Lower leg skin (tissue), 4 donors: ENCODE data around the gene MCCC1. TPM values are rescaled to one million over a fixed set of nuclear protein-coding genes. Genes with fewer than 3 reads are reported as not detected.

Experiments used
- DNase-seq, 2 donors: peaks; one replicate each; pipeline ENCODE4 v3.0.0-alpha.2; 2019; ENCODE audit warnings: low spot score in 2 of 2
- H3K4me3 ChIP-seq: fragments of 200-600 bp; sonication (generic); 2 replicates; pipeline ENCODE4 v1.5.1; 2017; ENCODE audit warnings: mild to moderate bottlenecking, low read depth; ENCODE audit not compliant: poor library complexity, severe bottlenecking
- CTCF ChIP-seq, 3 donors: fragments of 450-650 bp; IDR thresholded peaks; one replicate each; pipeline ENCODE4 v1.5.1; 2016; ENCODE audit warnings: antibody characterized with exemption in 3 of 3, mild to moderate bottlenecking in 3 of 3, moderate library complexity in 2 of 3
- POLR2A ChIP-seq, 2 donors: fragments of 450-650 bp; IDR thresholded peaks; one replicate each; pipeline ENCODE4 v1.6.1; 2016 to 2017; ENCODE audit warnings: antibody characterized with exemption in 2 of 2, mild to moderate bottlenecking in 1 of 2, moderate library complexity in 1 of 2
- WGBS, 2 donors: methylation state at CpG; one replicate each; pipeline ENCODE4 v1.1.5; 2018; 5-methylcytosine and 5-hydroxymethylcytosine counted together
- intact Hi-C: fragments of 100-400 bp; cut with DNase I; formaldehyde crosslinking; loops from one replicate; pipeline ENCODE4 v1.15.0; 2023; ENCODE audit warnings: low total_unique reads
- total RNA-seq, 4 donors: library from RNA; depleted of rRNA; stranded (reverse); fragments of >200 nt; gene quantifications; one replicate each; pipeline ENCODE4 v1.1.0, GENCODE V29; 2016

Gene MCCC1
- total RNA-seq, 4 donors from 2014 or later, result 31.7 to 43.9 (median 36.9) TPM

GRCh38 chr3:183050706-183051105 is 48.6 kb downstream of the MCCC1 start:
- no peak for DNase-seq
- intact Hi-C loops, result no loop called here
- no peak overlapping the region for H3K4me3 ChIP-seq
- no peak for TF ChIP-seq POLR2A (IDR thresholded peaks at IDR 0.05)
- no peak for TF ChIP-seq CTCF (IDR thresholded peaks at IDR 0.05)

DNA sequence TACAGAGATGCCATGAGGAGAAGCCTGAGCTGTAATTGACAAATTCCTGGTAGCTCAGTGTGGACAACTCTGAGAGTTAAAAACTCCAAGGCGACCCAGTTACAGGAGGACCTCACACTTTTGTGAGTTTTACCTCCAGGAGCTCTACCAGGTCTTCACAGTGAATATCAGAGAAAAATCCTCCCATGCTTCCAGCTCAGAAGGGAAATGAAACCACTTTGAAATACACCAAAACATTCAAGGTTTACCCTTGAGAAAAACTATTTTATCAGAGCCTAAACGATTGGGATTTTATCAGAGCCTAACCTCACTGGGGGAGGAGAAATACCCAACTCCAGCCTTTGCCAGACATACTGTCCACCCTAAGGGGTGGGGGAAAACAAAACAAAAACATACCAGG is 52.4 kb downstream of the MCCC1 start:
- intact Hi-C loops, result no loop called here
- no peak overlapping the region for H3K4me3 ChIP-seq
- 77 to 90% methylated on average over 2 of the region's 2 CpGs for WGBS, 2 donors
- no peak for DNase-seq
- no peak for TF ChIP-seq POLR2A (IDR thresholded peaks at IDR 0.05)

DNA sequence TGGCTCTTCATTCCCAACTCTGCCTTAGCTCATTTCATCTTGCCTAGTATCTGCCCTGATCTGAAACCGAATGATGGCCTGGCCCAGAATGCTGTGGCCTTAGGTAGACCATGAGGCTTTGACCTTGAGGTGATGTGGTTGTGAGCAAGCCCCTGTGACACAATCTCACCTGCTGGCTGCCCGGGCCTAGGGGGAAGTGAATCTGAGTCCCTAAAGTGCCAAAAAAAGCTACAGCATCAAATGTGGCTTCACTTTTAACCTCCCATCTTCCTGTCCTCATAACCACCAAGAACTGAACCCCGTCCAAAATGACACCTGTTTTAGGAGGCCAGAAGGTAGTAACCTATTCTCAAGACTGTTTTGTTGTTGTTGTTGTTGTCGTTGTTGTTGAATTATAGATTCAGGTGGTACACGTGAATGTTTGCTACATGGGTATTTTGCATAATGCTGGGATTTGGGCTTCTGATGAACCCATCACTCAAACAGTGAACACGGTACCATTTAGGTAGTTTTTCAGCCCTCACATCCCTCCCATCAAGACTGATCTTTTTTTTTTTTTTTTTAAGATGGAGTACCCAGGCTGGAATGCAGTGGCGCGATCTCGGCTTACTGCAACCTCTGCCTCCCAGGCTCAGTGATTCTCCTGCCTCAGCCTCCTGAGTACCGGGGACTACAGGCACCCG is 54.6 kb downstream of the MCCC1 start:
- 83 to 90% methylated on average over 11 of the region's 11 CpGs for WGBS, 2 donors
- intact Hi-C loops, result no loop called here
- no peak for DNase-seq
- H3K4me3 ChIP-seq, result no peak overlapping the region
- TF ChIP-seq POLR2A (IDR thresholded peaks at IDR 0.05) (no peak), CTCF (IDR thresholded peaks at IDR 0.05) (no peak)

DNA sequence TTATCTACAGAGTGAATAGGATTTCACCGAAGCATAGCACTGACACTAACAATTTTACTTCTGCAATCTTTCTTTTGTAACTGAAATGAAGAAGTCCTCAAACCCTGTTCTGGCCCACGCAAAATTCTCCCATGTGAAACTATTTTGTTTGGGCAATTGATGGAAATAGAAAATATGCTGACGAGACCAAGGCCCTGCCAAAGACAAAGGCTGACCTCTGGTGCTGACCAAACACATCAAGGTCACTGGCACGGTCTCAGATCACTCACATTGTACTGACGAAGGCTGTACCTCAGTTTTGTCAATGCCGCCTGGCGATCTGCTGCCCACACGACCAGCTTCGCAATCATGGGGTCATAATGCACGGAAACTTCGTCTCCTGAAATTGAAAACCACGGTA is 60.5 kb downstream of the MCCC1 start:
- 93% methylated on average over 12 of the region's 12 CpGs for whole genome bisulfite sequencing, 2 donors
- intact Hi-C loops, result no loop called here
- no peak for TF ChIP-seq POLR2A (IDR thresholded peaks at IDR 0.05)
- TF ChIP-seq CTCF (IDR thresholded peaks at IDR 0.05), result no peak
- no peak for DNase-seq
- H3K4me3 ChIP-seq, result no peak overlapping the region

GRCh38 chr3:183038221-183038620 is 61.1 kb downstream of the MCCC1 start:
- intact Hi-C loops, result no loop called here
- no peak for DNase-seq
- WGBS, 2 donors, result 90 to 94% methylated on average over 2 of the region's 2 CpGs

DNA sequence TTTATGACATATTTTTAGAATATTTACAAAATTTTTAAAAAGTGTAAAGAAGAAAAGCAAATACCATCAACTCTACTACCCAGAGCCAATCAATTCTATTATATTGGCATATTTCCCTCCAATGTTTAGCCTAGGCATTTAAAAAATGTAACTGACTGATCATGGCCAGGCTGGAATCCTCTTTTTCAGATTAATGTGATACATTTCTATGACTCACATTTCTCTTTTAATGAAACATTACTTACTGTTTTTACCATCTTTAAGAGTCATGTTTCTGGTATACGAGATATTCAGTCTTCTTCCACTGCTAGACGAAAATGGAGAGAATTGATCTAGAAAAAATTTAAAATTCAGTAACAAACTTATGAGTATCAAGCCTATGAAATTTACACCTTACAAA is 65.5 kb downstream of the MCCC1 start:
- DNase-seq, result no peak
- H3K4me3 ChIP-seq, result no peak overlapping the region
- intact Hi-C loops, result no loop called here
- WGBS, 2 donors, result 95 to 97% methylated on average over 2 of the region's 2 CpGs
- TF ChIP-seq CTCF (IDR thresholded peaks at IDR 0.05), result no peak

More at GRCh38 chr3:183038221-183038620, 61.1 kb downstream of the MCCC1 start:
- no peak overlapping the region for H3K4me3 ChIP-seq
- TF ChIP-seq POLR2A (IDR thresholded peaks at IDR 0.05) (no peak), CTCF (IDR thresholded peaks at IDR 0.05) (no peak)
